ENCODE results near the gene TRIP13.
A peak's percentile ranks its signal among the peaks of the same experiment; 100 is the strongest.
"Not testable (repeated sequence)": the region's sequence is repeated elsewhere in the genome, so short reads cannot be mapped to it uniquely, and the experiment has no call there.

The TRIP13 gene

DNA sequence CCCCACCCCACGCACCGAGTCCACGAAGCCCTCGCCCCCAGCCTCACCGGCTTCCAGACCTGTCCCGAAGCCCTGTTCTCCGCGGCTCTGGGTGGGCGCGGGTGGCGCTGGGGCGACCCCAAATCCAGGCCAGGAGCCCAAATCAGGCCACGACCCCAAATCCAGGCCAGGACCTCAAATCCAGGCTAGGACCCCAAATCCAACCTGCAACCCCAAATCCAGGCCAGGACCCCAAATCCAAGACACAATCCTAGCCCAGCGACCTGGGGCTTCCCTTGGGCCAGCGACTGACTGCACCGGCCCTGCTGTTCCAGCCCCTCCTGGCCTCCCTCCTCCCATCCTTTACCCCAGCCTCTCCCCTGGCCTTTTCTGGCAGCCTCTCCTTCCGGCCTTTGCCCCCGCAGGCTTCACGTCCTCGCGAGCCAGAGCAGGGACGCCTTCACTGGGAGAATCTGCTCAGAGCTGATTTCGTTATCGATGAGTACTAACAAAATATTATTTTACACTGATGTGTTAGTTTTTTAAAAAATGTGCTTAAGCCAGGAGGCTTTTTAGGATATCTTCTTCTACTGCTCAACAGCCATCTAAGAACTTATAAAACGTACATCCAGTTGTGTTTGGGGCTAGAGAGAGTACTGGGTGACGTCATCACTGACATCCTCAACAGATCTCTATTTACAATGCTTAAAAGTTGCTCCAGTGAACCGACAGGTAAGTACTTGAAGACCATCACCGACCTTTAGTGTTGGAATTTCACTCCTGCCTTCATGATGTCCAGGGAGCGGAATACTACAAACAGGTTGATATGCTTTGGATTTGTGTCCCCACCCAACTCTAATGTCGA lies 34.7 kb downstream of the TRIP13 start:
- Mint-ChIP-seq H3K36me3 (ENCODE audit: low read depth) (no peaks in the 10 kb centered on the region), H3K27ac (no peak overlapping the region), H3K27me3 (ENCODE audit: low read depth) (peaks cover 68% of the 10 kb centered on the region), H3K9me3 (no peaks in the 10 kb centered on the region), H3K4me1 (peaks cover 8% of the 10 kb centered on the region), H3K4me3 (peak overlapping the region; percentile 57 to 76 (median 70))
- TF ChIP-seq, protein P1, sequence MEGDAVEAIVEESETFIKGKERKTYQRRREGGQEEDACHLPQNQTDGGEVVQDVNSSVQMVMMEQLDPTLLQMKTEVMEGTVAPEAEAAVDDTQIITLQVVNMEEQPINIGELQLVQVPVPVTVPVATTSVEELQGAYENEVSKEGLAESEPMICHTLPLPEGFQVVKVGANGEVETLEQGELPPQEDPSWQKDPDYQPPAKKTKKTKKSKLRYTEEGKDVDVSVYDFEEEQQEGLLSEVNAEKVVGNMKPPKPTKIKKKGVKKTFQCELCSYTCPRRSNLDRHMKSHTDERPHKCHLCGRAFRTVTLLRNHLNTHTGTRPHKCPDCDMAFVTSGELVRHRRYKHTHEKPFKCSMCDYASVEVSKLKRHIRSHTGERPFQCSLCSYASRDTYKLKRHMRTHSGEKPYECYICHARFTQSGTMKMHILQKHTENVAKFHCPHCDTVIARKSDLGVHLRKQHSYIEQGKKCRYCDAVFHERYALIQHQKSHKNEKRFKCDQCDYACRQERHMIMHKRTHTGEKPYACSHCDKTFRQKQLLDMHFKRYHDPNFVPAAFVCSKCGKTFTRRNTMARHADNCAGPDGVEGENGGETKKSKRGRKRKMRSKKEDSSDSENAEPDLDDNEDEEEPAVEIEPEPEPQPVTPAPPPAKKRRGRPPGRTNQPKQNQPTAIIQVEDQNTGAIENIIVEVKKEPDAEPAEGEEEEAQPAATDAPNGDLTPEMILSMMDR (IDR thresholded peaks at IDR 0.05; ENCODE audit: unreplicated experiment in 3 of 3), result no peak

DNA sequence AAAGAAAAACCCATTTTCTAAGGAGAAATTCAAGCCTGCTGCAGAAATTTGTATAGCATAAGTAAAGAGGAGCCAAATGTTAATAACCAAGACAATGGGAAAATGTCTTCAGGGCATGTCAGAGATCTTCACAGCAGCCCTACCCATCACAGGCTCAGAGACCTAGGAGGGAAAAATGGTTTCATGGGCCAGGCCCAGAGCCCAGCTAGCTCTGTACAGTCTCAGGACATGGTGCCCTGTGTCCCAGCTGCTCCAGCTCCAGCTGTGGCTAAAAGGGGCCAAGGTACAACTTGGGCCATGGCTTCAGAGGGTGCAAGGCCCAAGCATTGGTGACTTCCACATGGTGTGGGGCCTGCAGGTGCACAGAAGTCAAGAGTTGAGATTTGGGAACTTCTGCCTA lies 36.5 kb downstream of the TRIP13 start:
- not testable (repeated sequence) for H3K4me1 Mint-ChIP-seq; H3K4me3 Mint-ChIP-seq; H3K9me3 Mint-ChIP-seq; H3K36me3 Mint-ChIP-seq (ENCODE audit: low read depth); H3K27ac Mint-ChIP-seq
- H3K27me3 Mint-ChIP-seq (ENCODE audit: low read depth), result peaks cover 65% of the 10 kb centered on the region

DNA sequence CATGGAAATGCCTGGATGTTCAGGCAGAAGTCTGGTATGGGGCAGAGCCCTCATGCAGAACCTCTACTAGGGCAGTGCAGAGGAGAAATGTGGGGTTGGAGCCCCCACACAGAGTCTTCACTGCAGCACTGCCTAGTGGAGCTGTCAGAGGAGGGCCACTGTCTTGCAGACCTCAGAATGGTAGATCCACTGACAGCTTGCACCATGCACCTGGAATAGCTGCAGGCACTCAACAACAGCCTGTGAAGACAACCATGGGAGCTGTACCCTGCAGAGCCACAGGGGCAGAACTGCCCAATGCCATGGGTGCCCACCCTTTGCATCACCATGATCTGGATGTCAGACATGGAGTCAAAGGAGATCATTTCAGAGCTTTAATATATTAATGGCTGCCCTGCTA lies 36.9 kb downstream of the TRIP13 start:
- Mint-ChIP-seq H3K4me1 (peaks cover 8% of the 10 kb centered on the region), H3K27me3 (ENCODE audit: low read depth) (peaks cover 64% of the 10 kb centered on the region), H3K27ac (no peak overlapping the region), H3K36me3 (ENCODE audit: low read depth) (no peaks in the 10 kb centered on the region), H3K9me3 (peaks cover 2% of the 10 kb centered on the region), H3K4me3 (no peak overlapping the region)
- TF ChIP-seq, protein P1 (IDR thresholded peaks at IDR 0.05; ENCODE audit: unreplicated experiment in 3 of 3), result no peak

DNA sequence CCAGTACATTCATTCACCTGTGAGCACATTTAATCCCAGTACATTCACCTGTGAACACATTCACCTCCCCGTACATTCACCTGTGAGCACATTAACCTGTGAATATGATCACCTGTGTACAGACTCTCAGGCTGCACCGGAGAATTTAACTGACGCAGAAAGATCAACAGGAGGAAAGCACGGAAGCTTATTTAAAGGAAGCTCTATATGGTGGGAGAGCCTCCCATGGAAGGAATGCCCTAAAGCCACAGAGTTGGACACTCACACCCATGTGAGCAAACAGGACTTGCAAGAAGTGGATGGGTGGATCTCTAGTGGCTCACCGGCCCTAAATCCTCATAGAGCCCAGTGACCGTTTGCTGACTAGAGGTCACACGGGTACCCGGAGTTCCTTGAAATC lies 38.2 kb downstream of the TRIP13 start:
- Mint-ChIP-seq H3K27me3 (ENCODE audit: low read depth) (peaks cover 52% of the 10 kb centered on the region), H3K4me3 (no peak overlapping the region), H3K27ac (no peak overlapping the region), H3K4me1 (peaks cover 8% of the 10 kb centered on the region), H3K36me3 (ENCODE audit: low read depth) (no peaks in the 10 kb centered on the region), H3K9me3 (peaks cover 2% of the 10 kb centered on the region)
- TF ChIP-seq, protein P1 (IDR thresholded peaks at IDR 0.05; ENCODE audit: unreplicated experiment in 3 of 3), result no peak

DNA sequence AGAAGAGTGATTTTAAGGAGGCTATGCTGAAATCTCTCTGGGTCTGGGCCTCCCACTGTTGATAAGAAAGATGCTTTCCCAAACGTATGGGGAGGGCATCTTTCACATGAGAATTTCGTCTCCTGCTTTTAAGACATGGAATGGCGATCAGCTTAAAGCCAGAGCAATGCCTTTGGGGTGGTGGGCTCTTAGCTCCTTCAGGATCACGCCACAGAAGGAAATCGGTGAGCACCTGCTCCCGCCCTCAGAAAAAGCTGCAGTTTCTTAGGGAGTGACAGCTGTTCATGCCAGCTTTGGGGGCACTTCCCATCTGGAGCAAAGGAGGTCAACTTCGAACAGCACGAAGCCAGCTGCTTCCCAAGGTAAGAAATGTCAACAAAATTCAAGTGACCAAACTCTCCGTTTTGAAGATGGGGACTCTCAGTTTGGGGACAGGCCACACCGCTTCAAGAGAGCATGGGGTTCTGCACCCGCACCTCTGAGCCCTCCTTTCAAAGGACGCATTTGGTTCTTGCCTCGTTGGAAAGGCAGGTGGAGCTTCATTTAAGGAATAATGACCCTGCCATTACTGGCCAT lies 39.0 kb downstream of the TRIP13 start:
- Mint-ChIP-seq H3K27me3 (ENCODE audit: low read depth) (peaks cover 50% of the 10 kb centered on the region), H3K9me3 (peaks cover 6% of the 10 kb centered on the region), H3K4me1 (peaks cover 1% of the 10 kb centered on the region), H3K4me3 (no peak overlapping the region), H3K27ac (no peak overlapping the region), H3K36me3 (ENCODE audit: low read depth) (no peaks in the 10 kb centered on the region)
- TF ChIP-seq, protein P1 (IDR thresholded peaks at IDR 0.05; ENCODE audit: unreplicated experiment in 3 of 3), result no peak

DNA sequence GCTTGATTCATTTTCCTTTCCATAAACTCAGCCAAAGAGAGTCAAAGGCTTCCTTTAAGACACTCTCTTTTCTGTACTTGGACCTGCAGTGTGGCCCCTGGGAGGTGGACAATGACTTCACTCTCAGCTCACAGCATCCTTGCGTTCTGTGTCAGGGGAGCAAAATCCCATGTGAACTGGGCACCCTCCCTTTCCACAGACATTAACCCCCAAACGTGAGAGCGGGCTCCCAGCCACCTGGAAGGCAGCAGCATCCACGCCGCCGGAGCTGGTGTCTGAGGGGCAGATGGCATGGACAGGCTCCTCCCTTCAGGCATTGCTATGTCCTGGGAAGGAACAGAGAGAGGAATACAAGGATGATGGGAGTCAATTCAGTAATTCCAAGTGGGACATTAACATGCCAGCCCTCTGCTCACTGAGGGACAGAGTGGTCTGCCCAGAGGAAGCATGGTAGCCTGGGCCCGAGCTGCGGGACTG lies 39.5 kb downstream of the TRIP13 start:
- no peak overlapping the region for H3K4me3 Mint-ChIP-seq
- peaks cover 6% of the 10 kb centered on the region for H3K9me3 Mint-ChIP-seq
- TF ChIP-seq, protein P1 (IDR thresholded peaks at IDR 0.05; ENCODE audit: unreplicated experiment in 3 of 3), result no peak

More for the DNA sequence above, 39.5 kb downstream of the TRIP13 start:
- no peaks in the 10 kb centered on the region for H3K4me1 Mint-ChIP-seq
- H3K27ac Mint-ChIP-seq, result no peak overlapping the region
- peaks cover 47% of the 10 kb centered on the region for H3K27me3 Mint-ChIP-seq (ENCODE audit: low read depth)
- H3K36me3 Mint-ChIP-seq (ENCODE audit: low read depth), result no peaks in the 10 kb centered on the region
